HepG2 (cell line): ENCODE results near the gene TSKU. TPM values are rescaled to one million over a fixed set of nuclear protein-coding genes. Genes with fewer than 3 reads are reported as not detected.

Experiments
- ATAC-seq: fragments of 200-7000 bp; cut with Tn5 transposase; 3 replicates; pipeline ENCODE4 v1.9.1; 2020; ENCODE audit warnings: mild to moderate bottlenecking, moderate library complexity
- BruUV-seq: library from RNA; stranded (reverse); fragments of 400-500 nt; replicated peaks from 2 replicates; lab custom pipeline; 2021; lab: Mats Ljungman, UMichigan
- CTCF ChIA-PET: fragments of 300-600 bp; formaldehyde crosslinking; extraction: SDS; loops from one replicate; lab custom pipeline; 2021; ENCODE audit warnings: low total read pairs, inconsistent platforms, low intra/inter-chr PET ratio; lab: Yijun Ruan, JAX
- POLR2A ChIA-PET: fragments of 350-600 bp; sonication (Branson Sonifier 250); formaldehyde crosslinking; loops from one replicate; lab custom pipeline; 2020; ENCODE audit warnings: antibody characterized with exemption, inconsistent platforms; lab: Yijun Ruan, JAX
- DNase-seq: peaks from one replicate; pipeline ENCODE4 v3.0.0-alpha.2; 2015; ENCODE audit warnings: low spot score
- FAIRE-seq: peaks from 3 replicates; lab custom pipeline; 2011; peaks lifted over from hg19 to GRCh38; lab: Jason Lieb, UNC
- H2AFZ ChIP-seq: one replicate; pipeline ENCODE4 v1.6.1; 2011; ENCODE audit warnings: low read length, inconsistent platforms
- H3K27ac ChIP-seq: fragments of 300-600 bp; 3 replicates; pipeline ENCODE4 v1.8.0; 2011; ENCODE audit warnings: mixed run types, mild to moderate bottlenecking, mixed read lengths, low read length, inconsistent platforms; ENCODE audit not compliant: insufficient read depth; ENCODE audit errors: extremely low read length
- H3K27me3 ChIP-seq, 2 experiments: fragments of 200-600 bp in 1 of 2; 2 replicates in 1 of 2; 3 replicates in 1 of 2; pipeline versions ENCODE4 v1.6.0 to v1.8.0; 2011; ENCODE audit warnings: low read length in 2 of 2, mild to moderate bottlenecking in 2 of 2, moderate library complexity in 2 of 2, inconsistent platforms in 1 of 2; ENCODE audit not compliant: insufficient read depth in 2 of 2, control insufficient read depth in 1 of 2
- H3K36me3 ChIP-seq, 2 experiments: fragments of 200-600 bp in 1 of 2; replicated peaks in 1 of 2; 2 replicates in 1 of 2; 3 replicates in 1 of 2; pipeline versions ENCODE4 v1.5.1 to v1.8.0; 2011; ENCODE audit warnings: low read length in 2 of 2, inconsistent platforms in 1 of 2; ENCODE audit not compliant: insufficient read depth in 2 of 2, control insufficient read depth in 1 of 2
- H3K4me1 ChIP-seq: 2 replicates; pipeline ENCODE4 v1.5.1; 2012; ENCODE audit warnings: low read length, inconsistent platforms; ENCODE audit not compliant: insufficient read depth
- H3K4me2 ChIP-seq: 2 replicates; pipeline ENCODE4 v1.6.0; 2011; ENCODE audit warnings: low read depth, low read length, inconsistent platforms
- H3K4me3 ChIP-seq, 3 experiments: fragments of 200-600 bp in 1 of 3; sonication (generic), shearing (Covaris generic) in 1 of 3; replicated peaks in 1 of 3; 2 replicates each; pipeline ENCODE4 v1.5.1; 2011 to 2016; ENCODE audit warnings: low read length in 3 of 3, inconsistent platforms in 2 of 3, low read depth in 2 of 3, mild to moderate bottlenecking in 2 of 3, control low read depth in 1 of 3, mixed read lengths in 1 of 3; ENCODE audit not compliant: insufficient read depth in 1 of 3
- H3K79me2 ChIP-seq: one replicate; pipeline ENCODE4 v1.6.1; 2011; ENCODE audit warnings: low read length, inconsistent platforms; ENCODE audit not compliant: insufficient read depth
- H3K9ac ChIP-seq: 2 replicates; pipeline ENCODE4 v1.6.0; 2011; ENCODE audit warnings: mild to moderate bottlenecking, low read depth, low read length, inconsistent platforms; ENCODE audit not compliant: insufficient read depth
- H3K9me3 ChIP-seq: 2 replicates; pipeline ENCODE4 v1.5.1; 2012; ENCODE audit warnings: mild to moderate bottlenecking, low read length
- H4K20me1 ChIP-seq: 2 replicates; pipeline ENCODE4 v1.6.0; 2011; ENCODE audit warnings: inconsistent platforms, mild to moderate bottlenecking, low read length, moderate library complexity; ENCODE audit not compliant: insufficient read depth
- EP300 ChIP-seq, 3 experiments: sonication (generic) in 1 of 3; formaldehyde crosslinking in 1 of 3; IDR thresholded peaks; 2 replicates each; pipeline versions ENCODE4 v1.5.1 to v1.6.1; 2011 to 2020; ENCODE audit warnings: low read depth in 2 of 3, low read length in 2 of 3, borderline replicate concordance in 1 of 3, improper control_type of control experiment in 1 of 3, mild to moderate bottlenecking in 1 of 3, missing genetic modification reagents in 1 of 3, moderate library complexity in 1 of 3
- FLYWCH1 ChIP-seq: sonication (generic); formaldehyde crosslinking; IDR thresholded peaks from 2 replicates; pipeline ENCODE4 v1.8.1; 2023; ENCODE audit warnings: mild to moderate bottlenecking, missing genetic modification reagents
- HOXA3 ChIP-seq: sonication (generic); formaldehyde crosslinking; IDR thresholded peaks from 2 replicates; pipeline ENCODE4 v1.5.0; 2020; ENCODE audit warnings: missing genetic modification reagents
- NR2F1 ChIP-seq, 2 experiments: fragments of 450-650 bp in 1 of 2; formaldehyde crosslinking in 1 of 2; IDR thresholded peaks; 2 replicates each; pipeline versions ENCODE4 v1.5.0 to v1.6.1; 2016 to 2020; ENCODE audit warnings: mild to moderate bottlenecking in 1 of 2, missing compliant biosample characterization in 1 of 2, missing genetic modification reagents in 1 of 2, moderate library complexity in 1 of 2
- PAX8 ChIP-seq: sonication (generic); formaldehyde crosslinking; IDR thresholded peaks from 2 replicates; pipeline ENCODE4 v1.8.0; 2022; ENCODE audit warnings: mild to moderate bottlenecking, missing genetic modification reagents, borderline replicate concordance
- PCBP2 ChIP-seq: fragments of 200-400 bp; formaldehyde crosslinking; optimal IDR thresholded peaks from 2 replicates; pipeline ENCODE3; 2018; ENCODE audit warnings: low read length, low read depth; ENCODE audit not compliant: poor library complexity, severe bottlenecking
- PPARG ChIP-seq: conservative IDR thresholded peaks from 2 replicates; pipeline ENCODE4 v1.6.1; 2016; ENCODE audit warnings: missing biosample characterization, missing genetic modification reagents
- SAFB2 ChIP-seq: sonication (generic); formaldehyde crosslinking; IDR thresholded peaks from 2 replicates; pipeline ENCODE4 v1.5.1; 2020; ENCODE audit warnings: missing genetic modification reagents, low read depth, mild to moderate bottlenecking, borderline replicate concordance
- SIN3A ChIP-seq: IDR thresholded peaks from 2 replicates; pipeline ENCODE4 v1.6.1; 2011; ENCODE audit warnings: low read depth, mild to moderate bottlenecking, control low read depth, low read length, borderline replicate concordance
- TBX2 ChIP-seq: sonication (generic); formaldehyde crosslinking; IDR thresholded peaks from 2 replicates; pipeline ENCODE4 v1.5.0; 2020; ENCODE audit warnings: missing genetic modification reagents, mild to moderate bottlenecking, borderline replicate concordance
- ZEB1 ChIP-seq: IDR thresholded peaks from 2 replicates; pipeline ENCODE4 v1.6.1; 2012; ENCODE audit warnings: mild to moderate bottlenecking, low read depth, inconsistent platforms; ENCODE audit not compliant: insufficient replicate concordance
- ZNF709 ChIP-seq: sonication (generic); formaldehyde crosslinking; IDR thresholded peaks from 2 replicates; pipeline ENCODE4 v1.5.0; 2020; ENCODE audit warnings: mild to moderate bottlenecking, missing genetic modification reagents
- ZNF878 ChIP-seq: sonication (generic); formaldehyde crosslinking; IDR thresholded peaks from 2 replicates; pipeline ENCODE4 v1.8.1; 2023; ENCODE audit warnings: mild to moderate bottlenecking, missing genetic modification reagents, moderate library complexity
- WGBS: methylation state at CpG from one replicate; pipeline ENCODE4 v1.1.6; 2017; ENCODE audit warnings: low lambda C conversion rate; 5-methylcytosine and 5-hydroxymethylcytosine counted together
- in situ Hi-C: cut with HindIII; loops from 2 replicates; pipeline ENCODE4 v1.10.0; 2017; ENCODE audit warnings: low pct_unique_long_range_greater_than_20kb; ENCODE audit not compliant: extremely low pct_ligation_motif_present
- intact Hi-C: fragments of 100-400 bp; cut with micrococcal nuclease; formaldehyde crosslinking; loops from one replicate; pipeline ENCODE4 v1.10.0; 2022; ENCODE audit not compliant: unreplicated experiment
- polyA plus RNA-seq, 8 experiments: library from polyadenylated mRNA; depleted of rRNA in 3 of 8; stranded (reverse) in 7 of 8; unstranded in 1 of 8; fragments of >200 nt; fragmentation: Illumina TruSeq in 4 of 8; extraction: Trizol in 4 of 8; gene quantifications; 2 replicates each; pipeline versions ENCODE4 v1.2.1 to v1.2.3, GENCODE V29; 2011 to 2016; ENCODE audit warnings: low read depth in 4 of 8, missing spikeins in 1 of 8, mixed read lengths in 1 of 8; ENCODE audit not compliant: insufficient read depth in 1 of 8
- total RNA-seq, 5 experiments: library from RNA; depleted of rRNA; stranded (reverse); fragments of >200 nt; fragmentation: Illumina TruSeq; extraction: Trizol; gene quantifications; 2 replicates each; pipeline ENCODE4 v1.2.3, GENCODE V29; 2016; ENCODE audit warnings: low read depth in 1 of 5
- TF ChIP-seq, protein P1 (sequence below): sonication (generic); formaldehyde crosslinking; conservative IDR thresholded peaks from 2 replicates; pipeline ENCODE4 v1.4.0; 2020; ENCODE audit warnings: missing genetic modification reagents
- TF ChIP-seq, protein P2 (sequence below): IDR thresholded peaks from 2 replicates; pipeline ENCODE4 v1.4.0; 2020; ENCODE audit warnings: mild to moderate bottlenecking, missing genetic modification reagents
- TF ChIP-seq, protein P3 (sequence below): sonication (generic); formaldehyde crosslinking; IDR thresholded peaks from 2 replicates; pipeline ENCODE4 v1.5.0; 2020; ENCODE audit warnings: missing genetic modification reagents

The TSKU gene
- total and polyA plus RNA-seq, 2 of the 13 experiments (the other 11 are each of a cell fraction or from before 2014, with no cell fraction given): 20.3 to 21.4 TPM

DNA sequence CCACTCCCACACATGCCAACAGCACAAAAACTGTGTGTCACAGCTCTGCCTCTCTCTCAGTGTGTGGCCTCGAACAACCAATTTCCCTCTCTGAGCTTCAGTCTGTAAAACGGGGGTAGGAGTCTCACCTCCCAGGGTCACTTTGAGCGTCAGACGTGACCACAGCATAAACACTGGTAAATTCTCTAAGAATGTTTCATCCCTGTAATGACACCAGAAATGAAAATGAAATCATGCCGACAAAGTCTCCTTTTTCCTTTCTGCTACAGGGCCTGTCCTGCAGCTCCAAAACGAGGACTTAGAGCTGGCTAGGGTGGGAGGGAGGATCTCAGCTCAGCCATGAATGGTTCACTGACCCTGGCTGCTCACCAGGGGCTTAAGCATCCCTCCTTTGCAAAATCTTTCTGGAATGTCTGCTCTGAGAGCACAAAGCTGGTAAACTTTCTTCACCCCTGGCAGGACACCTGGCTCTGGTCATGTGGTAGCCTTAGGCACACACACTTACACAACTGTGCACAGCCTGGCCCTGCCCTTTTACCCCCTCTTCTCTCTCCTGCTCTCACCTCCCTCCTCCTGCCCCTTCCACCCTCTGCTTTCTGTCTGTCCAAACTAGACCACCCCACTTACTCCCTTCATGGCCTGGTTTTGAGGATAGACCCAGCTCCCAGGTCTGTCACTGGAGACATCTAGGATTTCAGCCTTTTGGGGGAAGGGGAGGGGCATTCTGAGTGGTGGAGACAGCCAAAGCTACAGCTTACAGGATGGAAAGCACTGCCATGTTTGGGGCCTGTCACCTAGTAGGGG is 12.3 kb upstream of the TSKU start:
- peak overlapping the region; percentile 88 for H3K27ac ChIP-seq
- H3K4me3 ChIP-seq: peak overlapping the region in 2 of 3 experiments; percentile 17 to 57; a peak in 3 of 6 replicates
- no peaks in the 10 kb centered on the region for H3K9me3 ChIP-seq
- ChIA-PET CTCF (no interaction called here), POLR2A (interaction anchor here (0.9 to 4.8 kb wide), 5 partner anchors 11 to 28 kb away, joined by 3 to 100 read pairs (median 8); partner anchors contain the start of gene TSKU)
- H3K36me3 ChIP-seq: no peaks in the 10 kb centered on the region
- FAIRE-seq (peak; percentile 73), DNase-seq (peak; percentile 69), ATAC-seq (peak; percentile 49)
- H3K9ac ChIP-seq: peak overlapping the region; percentile 64
- H3K4me2 ChIP-seq: peak overlapping the region; percentile 78
- H3K4me1 ChIP-seq: peaks cover 87% of the 10 kb centered on the region
- 3% methylated on average over 6 of the region's 6 CpGs for WGBS
- intact Hi-C loops: no loop called here
- in situ Hi-C loops: no loop called here
- BruUV-seq: TSS peak; percentile 32
- no peaks in the 10 kb centered on the region for H3K27me3 ChIP-seq
- peak overlapping the region; percentile 39 for H2AFZ ChIP-seq
- H4K20me1 ChIP-seq: no peaks in the 10 kb centered on the region
- no peaks in the 10 kb centered on the region for H3K79me2 ChIP-seq
- TF ChIP-seq, protein P1, sequence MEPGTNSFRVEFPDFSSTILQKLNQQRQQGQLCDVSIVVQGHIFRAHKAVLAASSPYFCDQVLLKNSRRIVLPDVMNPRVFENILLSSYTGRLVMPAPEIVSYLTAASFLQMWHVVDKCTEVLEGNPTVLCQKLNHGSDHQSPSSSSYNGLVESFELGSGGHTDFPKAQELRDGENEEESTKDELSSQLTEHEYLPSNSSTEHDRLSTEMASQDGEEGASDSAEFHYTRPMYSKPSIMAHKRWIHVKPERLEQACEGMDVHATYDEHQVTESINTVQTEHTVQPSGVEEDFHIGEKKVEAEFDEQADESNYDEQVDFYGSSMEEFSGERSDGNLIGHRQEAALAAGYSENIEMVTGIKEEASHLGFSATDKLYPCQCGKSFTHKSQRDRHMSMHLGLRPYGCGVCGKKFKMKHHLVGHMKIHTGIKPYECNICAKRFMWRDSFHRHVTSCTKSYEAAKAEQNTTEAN (CRISPR knock-in tag): 0 out of 2 replicates have a peak, but pooled peaks have one; percentile 81
- TF ChIP-seq ZEB1: peak; percentile 48
- no peak for TF ChIP-seq PAX8
- no peak for TF ChIP-seq ZNF878 (CRISPR knock-in tag)
- TF ChIP-seq NR2F1 (CRISPR knock-in tag; IDR thresholded peaks at IDR 0.05): 0 out of 4 replicates have a peak, but pooled peaks of 1 of the 2 experiments have one; percentile 24
- TF ChIP-seq, protein P2, sequence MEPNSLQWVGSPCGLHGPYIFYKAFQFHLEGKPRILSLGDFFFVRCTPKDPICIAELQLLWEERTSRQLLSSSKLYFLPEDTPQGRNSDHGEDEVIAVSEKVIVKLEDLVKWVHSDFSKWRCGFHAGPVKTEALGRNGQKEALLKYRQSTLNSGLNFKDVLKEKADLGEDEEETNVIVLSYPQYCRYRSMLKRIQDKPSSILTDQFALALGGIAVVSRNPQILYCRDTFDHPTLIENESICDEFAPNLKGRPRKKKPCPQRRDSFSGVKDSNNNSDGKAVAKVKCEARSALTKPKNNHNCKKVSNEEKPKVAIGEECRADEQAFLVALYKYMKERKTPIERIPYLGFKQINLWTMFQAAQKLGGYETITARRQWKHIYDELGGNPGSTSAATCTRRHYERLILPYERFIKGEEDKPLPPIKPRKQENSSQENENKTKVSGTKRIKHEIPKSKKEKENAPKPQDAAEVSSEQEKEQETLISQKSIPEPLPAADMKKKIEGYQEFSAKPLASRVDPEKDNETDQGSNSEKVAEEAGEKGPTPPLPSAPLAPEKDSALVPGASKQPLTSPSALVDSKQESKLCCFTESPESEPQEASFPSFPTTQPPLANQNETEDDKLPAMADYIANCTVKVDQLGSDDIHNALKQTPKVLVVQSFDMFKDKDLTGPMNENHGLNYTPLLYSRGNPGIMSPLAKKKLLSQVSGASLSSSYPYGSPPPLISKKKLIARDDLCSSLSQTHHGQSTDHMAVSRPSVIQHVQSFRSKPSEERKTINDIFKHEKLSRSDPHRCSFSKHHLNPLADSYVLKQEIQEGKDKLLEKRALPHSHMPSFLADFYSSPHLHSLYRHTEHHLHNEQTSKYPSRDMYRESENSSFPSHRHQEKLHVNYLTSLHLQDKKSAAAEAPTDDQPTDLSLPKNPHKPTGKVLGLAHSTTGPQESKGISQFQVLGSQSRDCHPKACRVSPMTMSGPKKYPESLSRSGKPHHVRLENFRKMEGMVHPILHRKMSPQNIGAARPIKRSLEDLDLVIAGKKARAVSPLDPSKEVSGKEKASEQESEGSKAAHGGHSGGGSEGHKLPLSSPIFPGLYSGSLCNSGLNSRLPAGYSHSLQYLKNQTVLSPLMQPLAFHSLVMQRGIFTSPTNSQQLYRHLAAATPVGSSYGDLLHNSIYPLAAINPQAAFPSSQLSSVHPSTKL (CRISPR knock-in tag): 0 out of 2 replicates have a peak, but pooled peaks have one; percentile 7
- TF ChIP-seq TBX2 (CRISPR knock-in tag): 0 out of 2 replicates have a peak, but pooled peaks have one; percentile 33
- TF ChIP-seq SIN3A: no peak
- peak; percentile 31; the same call in 1 of the 2 replicates for TF ChIP-seq HOXA3 (CRISPR knock-in tag)
- no peak for TF ChIP-seq ZNF709 (CRISPR knock-in tag)
- TF ChIP-seq SAFB2 (CRISPR knock-in tag): no peak
- peak in 1 of 2 experiments; percentile 58; a peak in 1 of 4 replicates for TF ChIP-seq EP300 (IDR thresholded peaks at IDR 0.05; ENCODE audit: low read depth in 2 of 2, low read length in 2 of 2)
- TF ChIP-seq EP300 (CRISPR knock-in tag; IDR thresholded peaks at IDR 0.05; ENCODE audit: borderline replicate concordance): no peak
- TF ChIP-seq PCBP2: no peak
- peak; percentile 63 for TF ChIP-seq PPARG (CRISPR knock-in tag)
- no peak for TF ChIP-seq FLYWCH1 (CRISPR knock-in tag)
- TF ChIP-seq, protein P3, sequence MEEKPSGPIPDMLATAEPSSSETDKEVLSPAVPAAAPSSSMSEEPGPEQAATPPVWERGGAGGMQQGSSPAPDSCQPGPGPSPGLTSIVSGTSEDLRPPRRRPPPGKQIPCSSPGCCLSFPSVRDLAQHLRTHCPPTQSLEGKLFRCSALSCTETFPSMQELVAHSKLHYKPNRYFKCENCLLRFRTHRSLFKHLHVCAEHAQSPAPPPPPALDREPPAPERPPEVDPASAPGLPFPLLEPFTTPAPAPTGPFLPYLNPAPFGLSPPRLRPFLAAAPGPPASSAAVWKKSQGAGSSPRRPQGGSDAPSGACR (CRISPR knock-in tag): no peak
